Mammary epithelial cell (primary cell): ENCODE results near the gene SEMA3D.

Experiments used
- EZH2 ChIP-seq: IDR thresholded peaks from 2 replicates; pipeline ENCODE4 v1.6.1; 2012; ENCODE audit warnings: low read length, inconsistent platforms, borderline replicate concordance
- TF ChIP-seq, protein P1 (sequence below), 2 donors: IDR thresholded peaks in 1 of 2; conservative IDR thresholded peaks in 1 of 2; 2 replicates each; pipeline ENCODE4 v1.5.1; 2011 to 2012; ENCODE audit warnings: inconsistent platforms in 2 of 2, low read length in 2 of 2, mild to moderate bottlenecking in 2 of 2, control low read depth in 1 of 2, low read depth in 1 of 2; ENCODE audit not compliant: insufficient read depth in 1 of 2; ENCODE audit errors: extremely low read depth in 1 of 2

- TF ChIP-seq, protein P1, sequence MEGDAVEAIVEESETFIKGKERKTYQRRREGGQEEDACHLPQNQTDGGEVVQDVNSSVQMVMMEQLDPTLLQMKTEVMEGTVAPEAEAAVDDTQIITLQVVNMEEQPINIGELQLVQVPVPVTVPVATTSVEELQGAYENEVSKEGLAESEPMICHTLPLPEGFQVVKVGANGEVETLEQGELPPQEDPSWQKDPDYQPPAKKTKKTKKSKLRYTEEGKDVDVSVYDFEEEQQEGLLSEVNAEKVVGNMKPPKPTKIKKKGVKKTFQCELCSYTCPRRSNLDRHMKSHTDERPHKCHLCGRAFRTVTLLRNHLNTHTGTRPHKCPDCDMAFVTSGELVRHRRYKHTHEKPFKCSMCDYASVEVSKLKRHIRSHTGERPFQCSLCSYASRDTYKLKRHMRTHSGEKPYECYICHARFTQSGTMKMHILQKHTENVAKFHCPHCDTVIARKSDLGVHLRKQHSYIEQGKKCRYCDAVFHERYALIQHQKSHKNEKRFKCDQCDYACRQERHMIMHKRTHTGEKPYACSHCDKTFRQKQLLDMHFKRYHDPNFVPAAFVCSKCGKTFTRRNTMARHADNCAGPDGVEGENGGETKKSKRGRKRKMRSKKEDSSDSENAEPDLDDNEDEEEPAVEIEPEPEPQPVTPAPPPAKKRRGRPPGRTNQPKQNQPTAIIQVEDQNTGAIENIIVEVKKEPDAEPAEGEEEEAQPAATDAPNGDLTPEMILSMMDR (conservative IDR thresholded peaks at IDR 0.05 in 1 of 2, IDR thresholded peaks at IDR 0.05 in 1 of 2; ENCODE audit: extremely low read depth in 1 of 2, insufficient read depth in 1 of 2, low read depth in 1 of 2, low read length in 2 of 2), result no peak
- TF ChIP-seq EZH2, result no peak
These were observed 36.2 kb downstream of the SEMA3D start for GRCh38 chr7:85150624-85151023.
